K562 (cell line): ENCODE measurements around the gene PHTF2. TPM values are rescaled to one million over a fixed set of nuclear protein-coding genes. Genes with fewer than 3 reads are reported as not detected.

Experiments used
- ATF1 ChIP-seq, 2 experiments: fragments of 450-650 bp in 1 of 2; IDR thresholded peaks; 2 replicates each; pipeline ENCODE4 v1.6.1; 2016; ENCODE audit warnings: missing compliant biosample characterization in 1 of 2, missing genetic modification characterization in 1 of 2
- BHLHE40 ChIP-seq: IDR thresholded peaks from 2 replicates; pipeline ENCODE4 v1.6.1; 2011; ENCODE audit warnings: low read length, improper control_type of control experiment
- CBFA2T2 ChIP-seq: fragments of 450-650 bp; conservative IDR thresholded peaks from 2 replicates; pipeline ENCODE4 v1.6.1; 2017; ENCODE audit warnings: mild to moderate bottlenecking
- CBFA2T3 ChIP-seq: fragments of 450-650 bp; IDR thresholded peaks from 2 replicates; pipeline ENCODE4 v1.6.1; 2017
- E2F8 ChIP-seq: fragments of 450-650 bp; IDR thresholded peaks from 2 replicates; pipeline ENCODE4 v1.7.1; 2018; ENCODE audit warnings: mild to moderate bottlenecking, low read depth; ENCODE audit not compliant: partially characterized antibody
- GATAD2A ChIP-seq: fragments of 450-650 bp; IDR thresholded peaks from 2 replicates; pipeline ENCODE4 v1.6.1; 2017
- HIVEP1 ChIP-seq: fragments of 250-450 bp; sonication (Bioruptor Pico); IDR thresholded peaks from 2 replicates; pipeline ENCODE4 v1.4.0; 2020; ENCODE audit warnings: mild to moderate bottlenecking
- HSF4 ChIP-seq: fragments of 250-450 bp; sonication (Bioruptor Pico); IDR thresholded peaks from 2 replicates; pipeline ENCODE4 v2.1.2; 2022; ENCODE audit warnings: mild to moderate bottlenecking, moderate library complexity, borderline replicate concordance
- IRF2 ChIP-seq: sonication (generic); formaldehyde crosslinking; IDR thresholded peaks from 2 replicates; pipeline ENCODE4 v1.8.1; 2022; ENCODE audit warnings: mild to moderate bottlenecking, missing genetic modification reagents
- KDM1A ChIP-seq, 2 experiments: fragments of 450-650 bp; IDR thresholded peaks; 2 replicates each; pipeline ENCODE4 v1.6.1; 2016; ENCODE audit warnings: mild to moderate bottlenecking in 2 of 2
- NR2F6 ChIP-seq: fragments of 450-650 bp; formaldehyde crosslinking; IDR thresholded peaks from 2 replicates; pipeline ENCODE4 v1.4.0; 2020; ENCODE audit warnings: mild to moderate bottlenecking
- PRPF4 ChIP-seq: fragments of 200-400 bp; formaldehyde crosslinking; IDR thresholded peaks from one replicate; pipeline ENCODE4 v1.6.1; 2017; ENCODE audit warnings: low read length, low read depth, mild to moderate bottlenecking; ENCODE audit not compliant: insufficient read depth, poor library complexity, severe bottlenecking
- RBM34 ChIP-seq: fragments of 200-400 bp; formaldehyde crosslinking; IDR thresholded peaks from 2 replicates; pipeline ENCODE4 v1.6.1; 2018; ENCODE audit warnings: low read length, borderline replicate concordance; ENCODE audit not compliant: insufficient read depth
- SMARCE1 ChIP-seq: fragments of 450-650 bp; IDR thresholded peaks from 2 replicates; pipeline ENCODE4 v1.7.1; 2016; ENCODE audit warnings: mild to moderate bottlenecking
- TFAM ChIP-seq: fragments of 250-450 bp; sonication (Bioruptor Pico); conservative IDR thresholded peaks from 2 replicates; pipeline ENCODE4 v1.5.0; 2021; ENCODE audit warnings: mild to moderate bottlenecking, moderate library complexity
- ZBTB7A ChIP-seq: IDR thresholded peaks from 2 replicates; pipeline ENCODE4 v1.6.1; 2011; ENCODE audit warnings: low read depth, mild to moderate bottlenecking, low read length, moderate library complexity, borderline replicate concordance; ENCODE audit not compliant: control insufficient read depth
- ZKSCAN3 ChIP-seq: fragments of 250-450 bp; sonication (Bioruptor Pico); IDR thresholded peaks from 2 replicates; pipeline ENCODE4 v1.4.0; 2020
- ZNF436 ChIP-seq: fragments of 250-450, 450-650 bp; sonication (Bioruptor Pico); formaldehyde crosslinking; IDR thresholded peaks from 2 replicates; pipeline ENCODE4 v1.7.0; 2020; ENCODE audit warnings: mild to moderate bottlenecking
- ZSCAN29 ChIP-seq: fragments of 450-650 bp; IDR thresholded peaks from 2 replicates; pipeline ENCODE4 v1.6.1; 2017
- polyA plus RNA-seq, 8 experiments: library from polyadenylated mRNA; depleted of rRNA in 4 of 8; stranded (reverse) in 5 of 8; unstranded in 3 of 8; fragments of >200 nt; fragmentation: Nextera tagmentation in 2 of 8; fragmentation: Illumina TruSeq in 1 of 8; extraction: Ambion mirVana in 2 of 8; extraction: Trizol in 1 of 8; gene quantifications; 2 replicates each; pipeline versions ENCODE4 v1.2.1 to v1.2.3, GENCODE V29; 2011 to 2014; ENCODE audit warnings: inconsistent platforms in 1 of 8, missing spikeins in 1 of 8
- total RNA-seq, 7 experiments: library from RNA; depleted of rRNA in 6 of 7; stranded (reverse); fragments of >200 nt in 6 of 7; fragmentation: Illumina TruSeq in 2 of 7; extraction: Trizol in 2 of 7; gene quantifications; 2 replicates each; pipeline versions ENCODE4 v1.2.1 to v1.2.3, GENCODE V29; 2011 to 2021; ENCODE audit warnings: low replicate concordance in 1 of 7
- TF ChIP-seq, protein P1 (sequence below): fragments of 450-650 bp; IDR thresholded peaks from 2 replicates; pipeline ENCODE4 v1.6.1; 2016; ENCODE audit warnings: antibody characterized with exemption
- TF ChIP-seq, protein P2 (sequence below): fragments of 450-650 bp; IDR thresholded peaks from 2 replicates; pipeline ENCODE4 v1.6.1; 2016; ENCODE audit warnings: borderline replicate concordance
- TF ChIP-seq, protein P3 (sequence below): fragments of 450-650 bp; IDR thresholded peaks from 2 replicates; pipeline ENCODE4 v1.6.1; 2017; ENCODE audit warnings: mild to moderate bottlenecking, moderate library complexity

PHTF2 gene
- total and polyA plus RNA-seq, 9 of the 15 experiments (the other 6 are each of a cell fraction or from before 2014, with no cell fraction given), result 17.9 to 43.6 (median 25.4) TPM

GRCh38 chr7:77982926-77983550 is 184.5 kb downstream of the PHTF2 start (continued):
- TF ChIP-seq CBFA2T2, result no peak
- TF ChIP-seq PRPF4, result no peak
- TF ChIP-seq GATAD2A, result no peak
- no peak for TF ChIP-seq TFAM
- TF ChIP-seq E2F8, result no peak
- no peak for TF ChIP-seq KDM1A (IDR thresholded peaks at IDR 0.05)
- TF ChIP-seq, protein P1, sequence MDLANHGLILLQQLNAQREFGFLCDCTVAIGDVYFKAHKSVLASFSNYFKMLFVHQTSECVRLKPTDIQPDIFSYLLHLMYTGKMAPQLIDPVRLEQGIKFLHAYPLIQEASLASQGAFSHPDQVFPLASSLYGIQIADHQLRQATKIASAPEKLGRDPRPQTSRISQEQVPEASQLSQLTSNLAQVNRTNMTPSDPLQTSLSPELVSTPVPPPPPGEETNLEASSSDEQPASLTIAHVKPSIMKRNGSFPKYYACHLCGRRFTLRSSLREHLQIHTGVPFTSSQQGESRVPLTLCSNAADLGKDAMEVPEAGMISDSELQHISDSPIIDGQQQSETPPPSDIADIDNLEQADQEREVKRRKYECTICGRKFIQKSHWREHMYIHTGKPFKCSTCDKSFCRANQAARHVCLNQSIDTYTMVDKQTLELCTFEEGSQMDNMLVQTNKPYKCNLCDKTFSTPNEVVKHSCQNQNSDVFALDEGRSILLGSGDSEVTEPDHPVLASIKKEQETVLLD, result no peak
- TF ChIP-seq, protein P2, sequence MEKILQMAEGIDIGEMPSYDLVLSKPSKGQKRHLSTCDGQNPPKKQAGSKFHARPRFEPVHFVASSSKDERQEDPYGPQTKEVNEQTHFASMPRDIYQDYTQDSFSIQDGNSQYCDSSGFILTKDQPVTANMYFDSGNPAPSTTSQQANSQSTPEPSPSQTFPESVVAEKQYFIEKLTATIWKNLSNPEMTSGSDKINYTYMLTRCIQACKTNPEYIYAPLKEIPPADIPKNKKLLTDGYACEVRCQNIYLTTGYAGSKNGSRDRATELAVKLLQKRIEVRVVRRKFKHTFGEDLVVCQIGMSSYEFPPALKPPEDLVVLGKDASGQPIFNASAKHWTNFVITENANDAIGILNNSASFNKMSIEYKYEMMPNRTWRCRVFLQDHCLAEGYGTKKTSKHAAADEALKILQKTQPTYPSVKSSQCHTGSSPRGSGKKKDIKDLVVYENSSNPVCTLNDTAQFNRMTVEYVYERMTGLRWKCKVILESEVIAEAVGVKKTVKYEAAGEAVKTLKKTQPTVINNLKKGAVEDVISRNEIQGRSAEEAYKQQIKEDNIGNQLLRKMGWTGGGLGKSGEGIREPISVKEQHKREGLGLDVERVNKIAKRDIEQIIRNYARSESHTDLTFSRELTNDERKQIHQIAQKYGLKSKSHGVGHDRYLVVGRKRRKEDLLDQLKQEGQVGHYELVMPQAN, result no peak
- no peak for TF ChIP-seq RBM34
- 0 out of 2 replicates have a peak, but pooled peaks have one; percentile 2 for TF ChIP-seq CBFA2T3
- TF ChIP-seq HIVEP1, result no peak
- TF ChIP-seq NR2F6, result no peak
- no peak for TF ChIP-seq ZSCAN29
- no peak for TF ChIP-seq ZNF436 (CRISPR knock-in tag)
- no peak for TF ChIP-seq ZBTB7A
- TF ChIP-seq SMARCE1, result peak; percentile 60; the same call in 1 of the 2 replicates
- no peak for TF ChIP-seq IRF2 (CRISPR knock-in tag)
- TF ChIP-seq, protein P3, sequence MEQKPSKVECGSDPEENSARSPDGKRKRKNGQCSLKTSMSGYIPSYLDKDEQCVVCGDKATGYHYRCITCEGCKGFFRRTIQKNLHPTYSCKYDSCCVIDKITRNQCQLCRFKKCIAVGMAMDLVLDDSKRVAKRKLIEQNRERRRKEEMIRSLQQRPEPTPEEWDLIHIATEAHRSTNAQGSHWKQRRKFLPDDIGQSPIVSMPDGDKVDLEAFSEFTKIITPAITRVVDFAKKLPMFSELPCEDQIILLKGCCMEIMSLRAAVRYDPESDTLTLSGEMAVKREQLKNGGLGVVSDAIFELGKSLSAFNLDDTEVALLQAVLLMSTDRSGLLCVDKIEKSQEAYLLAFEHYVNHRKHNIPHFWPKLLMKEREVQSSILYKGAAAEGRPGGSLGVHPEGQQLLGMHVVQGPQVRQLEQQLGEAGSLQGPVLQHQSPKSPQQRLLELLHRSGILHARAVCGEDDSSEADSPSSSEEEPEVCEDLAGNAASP, result no peak
- no peak for TF ChIP-seq ZKSCAN3 (CRISPR knock-in tag)
- no peak for TF ChIP-seq ATF1 (CRISPR knock-in tag; IDR thresholded peaks at IDR 0.05)
- TF ChIP-seq ATF1 (tag; IDR thresholded peaks at IDR 0.05), result 0 out of 2 replicates have a peak, but pooled peaks have one; percentile 13
- TF ChIP-seq BHLHE40, result peak; percentile 37; the same call in 1 of the 2 replicates
- no peak for TF ChIP-seq HSF4 (CRISPR knock-in tag)
